ENCODE data around the gene PHACTR4.
"Not testable (repeated sequence)": the region's sequence is repeated elsewhere in the genome, so short reads cannot be mapped to it uniquely, and the experiment has no call there.

PHACTR4 gene

DNA sequence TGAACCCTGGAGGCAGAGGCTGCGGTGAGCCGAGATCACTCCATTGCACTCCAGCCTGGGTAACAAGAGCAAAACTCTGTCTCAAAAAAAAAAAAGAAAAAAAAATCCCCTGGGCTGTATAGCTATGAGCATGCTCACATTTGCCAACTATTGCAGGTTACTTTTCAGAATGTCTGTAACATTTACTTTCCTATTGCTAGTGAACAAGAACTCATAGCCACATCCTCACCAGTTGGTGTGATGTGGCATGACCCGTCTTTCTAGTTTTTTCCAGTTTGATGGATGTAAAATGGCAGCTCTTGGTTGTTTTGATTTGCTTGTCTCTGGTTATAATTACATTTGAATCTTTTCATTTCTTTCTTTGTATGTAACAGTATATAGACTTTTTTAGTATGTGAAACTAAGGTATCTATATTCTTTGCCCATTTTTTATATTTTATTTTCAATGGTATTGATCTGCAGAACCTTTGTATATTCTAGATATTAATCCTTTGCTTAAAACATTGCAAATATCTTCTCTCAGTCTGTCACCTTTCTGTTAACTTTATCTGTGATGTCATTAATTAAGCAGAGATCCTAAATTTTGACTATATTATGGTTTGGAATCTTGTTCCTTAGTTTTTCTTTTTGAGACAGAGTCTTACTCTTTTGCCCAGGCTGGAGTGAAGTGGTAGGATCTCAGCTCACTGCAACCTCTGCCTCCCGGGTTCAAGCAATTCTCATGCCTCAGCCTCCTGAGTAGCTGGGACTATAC lies 29.1 kb upstream of the PHACTR4 start:
- Histone ChIP-seq H3K27ac (ENCODE audit: insufficient read depth, low read depth, low read length, poor library complexity, severe bottlenecking) (no peak overlapping the region), H3K4me3 (ENCODE audit: insufficient read depth, low read depth, low read length) (no peak overlapping the region), H3K27me3 (ENCODE audit: control insufficient read depth, insufficient read depth, low read length, poor library complexity, severe bottlenecking) (no peaks in the 10 kb centered on the region), H3K4me1 (ENCODE audit: control insufficient read depth, insufficient read depth, low read length) (no peaks in the 10 kb centered on the region), H3K9me3 (ENCODE audit: control insufficient read depth, low read length) (no peaks in the 10 kb centered on the region), H3K36me3 (ENCODE audit: control insufficient read depth, insufficient read depth, low read length) (no peaks in the 10 kb centered on the region)
- 88 to 93% methylated on average over 4 of the region's 4 CpGs for WGBS, 2 experiments

DNA sequence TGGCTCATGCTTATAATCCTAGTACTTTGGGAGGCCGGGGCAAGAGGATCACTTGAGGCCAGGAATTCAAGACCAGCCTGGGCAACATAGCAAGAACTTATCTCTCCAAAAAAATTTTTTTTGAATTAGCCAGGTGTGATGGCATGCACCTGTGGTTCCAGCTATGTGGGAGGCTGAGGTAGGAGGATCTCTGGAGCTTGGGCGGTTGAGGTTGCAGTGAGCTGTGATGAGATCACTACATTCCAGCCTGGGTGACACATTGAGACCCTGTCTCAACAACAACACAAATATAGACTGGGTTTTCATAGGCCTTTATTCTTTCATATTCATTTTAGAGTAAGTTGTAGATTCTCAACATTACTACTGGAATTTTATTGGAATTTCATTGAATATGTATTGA lies 27.9 kb upstream of the PHACTR4 start:
- no peaks in the 10 kb centered on the region for H3K27me3 ChIP-seq (ENCODE audit: control insufficient read depth, insufficient read depth, low read length, poor library complexity, severe bottlenecking)
- H3K9me3 ChIP-seq (ENCODE audit: control insufficient read depth, low read length) = no peaks in the 10 kb centered on the region
- H3K4me1 ChIP-seq (ENCODE audit: control insufficient read depth, insufficient read depth, low read length) = no peaks in the 10 kb centered on the region
- 95 to 97% methylated on average over 2 of the region's 2 CpGs for WGBS, 2 experiments
- no peak overlapping the region for H3K27ac ChIP-seq (ENCODE audit: insufficient read depth, low read depth, low read length, poor library complexity, severe bottlenecking)
- H3K4me3 ChIP-seq (ENCODE audit: insufficient read depth, low read depth, low read length) = no peak overlapping the region
- no peaks in the 10 kb centered on the region for H3K36me3 ChIP-seq (ENCODE audit: control insufficient read depth, insufficient read depth, low read length)

DNA sequence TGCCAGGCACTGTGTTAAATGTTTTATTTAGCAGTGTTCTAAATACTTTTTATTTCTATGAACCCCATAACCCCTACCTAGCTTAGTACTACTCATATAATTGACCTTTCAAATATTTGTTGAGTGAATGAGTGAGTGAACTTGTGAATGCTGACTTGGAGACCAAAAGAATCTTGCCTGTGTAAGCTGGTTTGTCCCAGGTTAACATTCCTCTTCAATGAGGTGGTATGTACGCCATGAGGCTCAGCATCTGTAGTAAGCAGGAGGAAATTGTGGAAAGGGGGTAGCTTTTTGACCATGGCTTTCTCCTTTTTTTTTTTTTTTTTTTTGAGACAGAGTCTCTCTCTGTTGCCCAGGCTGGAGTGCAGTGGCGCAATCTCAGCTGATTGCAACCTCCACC lies 26.1 kb upstream of the PHACTR4 start:
- Histone ChIP-seq H3K4me1 (ENCODE audit: control insufficient read depth, insufficient read depth, low read length) (no peaks in the 10 kb centered on the region), H3K4me3 (ENCODE audit: insufficient read depth, low read depth, low read length) (no peak overlapping the region), H3K36me3 (ENCODE audit: control insufficient read depth, insufficient read depth, low read length) (no peaks in the 10 kb centered on the region), H3K9me3 (ENCODE audit: control insufficient read depth, low read length) (no peaks in the 10 kb centered on the region), H3K27ac (ENCODE audit: insufficient read depth, low read depth, low read length, poor library complexity, severe bottlenecking) (no peak overlapping the region), H3K27me3 (ENCODE audit: control insufficient read depth, insufficient read depth, low read length, poor library complexity, severe bottlenecking) (no peaks in the 10 kb centered on the region)
- 94 to 97% methylated on average over 2 of the region's 2 CpGs for WGBS, 2 experiments

DNA sequence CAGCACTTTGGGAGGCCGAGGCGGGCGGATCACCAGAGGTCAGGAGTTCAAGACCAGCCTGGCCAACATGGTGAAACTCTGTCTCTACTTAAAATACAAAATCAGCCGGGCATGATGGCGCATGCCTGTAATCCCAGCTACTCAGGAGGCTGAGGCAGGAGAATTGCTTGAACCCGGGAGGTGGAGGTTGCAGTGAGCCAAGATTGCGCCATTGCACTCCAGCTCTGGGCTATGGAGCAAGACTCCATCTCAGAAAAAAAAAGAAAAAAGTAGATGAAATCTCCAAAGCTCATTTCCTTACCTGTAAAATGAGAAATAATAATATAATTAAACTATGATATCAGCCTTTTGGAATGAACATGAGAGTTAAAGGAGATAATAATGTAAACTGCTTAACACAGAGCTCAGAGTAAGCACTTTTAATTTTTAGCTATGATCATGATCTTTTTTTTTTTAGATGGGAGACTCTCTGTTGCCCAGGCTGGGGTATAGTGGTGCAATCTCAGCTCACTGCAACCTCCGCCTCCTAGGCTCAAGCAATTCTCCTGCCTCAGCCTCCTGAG lies 16.2 kb upstream of the PHACTR4 start:
- H3K27me3 ChIP-seq (ENCODE audit: control insufficient read depth, insufficient read depth, low read length, poor library complexity, severe bottlenecking); H3K9me3 ChIP-seq (ENCODE audit: control insufficient read depth, low read length); H3K36me3 ChIP-seq (ENCODE audit: control insufficient read depth, insufficient read depth, low read length); H3K4me1 ChIP-seq (ENCODE audit: control insufficient read depth, insufficient read depth, low read length); H3K4me3 ChIP-seq (ENCODE audit: insufficient read depth, low read depth, low read length); H3K27ac ChIP-seq (ENCODE audit: insufficient read depth, low read depth, low read length, poor library complexity, severe bottlenecking): not testable (repeated sequence)
- 90 to 95% methylated on average over 8 of the region's 8 CpGs for WGBS, 2 experiments

DNA sequence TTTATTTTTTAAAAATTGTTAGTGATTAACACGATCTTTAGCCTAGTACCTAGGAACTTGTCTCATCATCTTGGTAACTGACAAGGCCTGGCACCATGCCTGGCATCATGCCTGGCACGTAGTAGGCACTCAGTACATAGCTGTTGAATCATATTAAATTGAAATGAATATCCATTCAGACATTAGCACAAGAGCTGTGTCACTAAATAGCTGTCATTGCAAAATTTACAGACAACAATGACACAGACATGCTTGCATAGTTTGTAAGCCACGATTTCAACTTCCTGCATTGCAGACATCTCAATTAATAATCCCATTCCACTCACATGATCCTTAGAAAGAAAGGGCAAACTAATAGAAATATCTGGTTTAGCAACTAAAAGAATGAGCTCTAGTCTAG lies 15.4 kb upstream of the PHACTR4 start:
- Histone ChIP-seq H3K4me3 (ENCODE audit: insufficient read depth, low read depth, low read length) (no peak overlapping the region), H3K9me3 (ENCODE audit: control insufficient read depth, low read length) (no peaks in the 10 kb centered on the region), H3K36me3 (ENCODE audit: control insufficient read depth, insufficient read depth, low read length) (no peaks in the 10 kb centered on the region), H3K4me1 (ENCODE audit: control insufficient read depth, insufficient read depth, low read length) (no peaks in the 10 kb centered on the region), H3K27ac (ENCODE audit: insufficient read depth, low read depth, low read length, poor library complexity, severe bottlenecking) (no peak overlapping the region), H3K27me3 (ENCODE audit: control insufficient read depth, insufficient read depth, low read length, poor library complexity, severe bottlenecking) (no peaks in the 10 kb centered on the region)
- 86 to 88% methylated on average over 3 of the region's 3 CpGs for WGBS, 2 experiments

DNA sequence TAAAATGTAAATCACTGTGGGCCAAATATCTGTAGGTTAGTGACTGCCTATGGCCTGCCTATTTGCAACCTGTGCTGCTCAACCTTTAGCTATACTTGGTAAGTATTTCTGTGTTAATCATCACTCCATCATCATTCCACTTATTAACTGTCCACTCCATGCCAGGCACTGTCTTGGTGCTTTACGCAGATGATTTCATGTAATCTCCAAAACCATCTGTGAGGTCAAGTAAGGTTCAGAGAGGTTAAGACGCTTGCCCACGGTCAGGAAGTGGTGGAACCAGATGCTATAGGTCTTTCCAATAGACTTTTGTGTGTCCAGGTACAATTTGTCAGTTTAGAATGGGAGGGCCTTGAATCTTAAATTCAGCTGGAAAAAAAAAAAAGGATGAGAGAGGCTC lies 10.8 kb upstream of the PHACTR4 start:
- Histone ChIP-seq H3K36me3 (ENCODE audit: control insufficient read depth, insufficient read depth, low read length) (no peaks in the 10 kb centered on the region), H3K27ac (ENCODE audit: insufficient read depth, low read depth, low read length, poor library complexity, severe bottlenecking) (no peak overlapping the region), H3K9me3 (ENCODE audit: control insufficient read depth, low read length) (no peaks in the 10 kb centered on the region), H3K4me3 (ENCODE audit: insufficient read depth, low read depth, low read length) (no peak overlapping the region), H3K4me1 (ENCODE audit: control insufficient read depth, insufficient read depth, low read length) (no peaks in the 10 kb centered on the region), H3K27me3 (ENCODE audit: control insufficient read depth, insufficient read depth, low read length, poor library complexity, severe bottlenecking) (no peaks in the 10 kb centered on the region)
- WGBS, 2 experiments = 94 to 95% methylated on average over 3 of the region's 3 CpGs

DNA sequence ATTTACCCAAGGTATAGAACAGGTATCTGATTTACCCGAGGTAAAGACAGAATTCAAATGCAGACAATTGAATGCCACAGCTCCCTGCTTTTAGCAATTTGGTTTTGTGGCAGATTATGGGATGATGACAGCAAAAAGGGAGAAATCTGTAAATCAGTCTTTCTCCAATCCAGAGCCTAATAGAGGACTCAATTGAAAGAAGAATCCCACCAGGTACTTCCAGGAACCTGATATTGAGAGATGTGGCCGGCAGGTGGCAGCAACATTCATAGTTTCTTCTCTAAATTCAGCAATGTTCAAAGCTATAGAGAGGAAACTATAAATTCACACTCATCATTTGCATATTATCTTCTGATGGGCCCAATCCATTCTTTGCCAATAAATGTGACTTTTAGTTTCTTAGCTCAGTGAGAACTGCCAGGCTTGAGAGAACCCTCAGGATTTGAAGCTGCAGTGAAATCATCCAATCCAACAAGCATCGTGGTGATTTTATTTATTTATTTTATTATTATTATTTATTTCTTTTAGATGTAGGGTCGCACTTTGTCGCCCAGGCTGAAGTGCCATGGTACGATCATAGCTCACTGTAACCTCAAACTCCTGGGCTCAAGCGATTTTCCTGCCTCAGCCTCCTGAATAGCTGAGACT lies 9.8 kb upstream of the PHACTR4 start:
- Histone ChIP-seq H3K4me3 (ENCODE audit: insufficient read depth, low read depth, low read length) (no peak overlapping the region), H3K27ac (ENCODE audit: insufficient read depth, low read depth, low read length, poor library complexity, severe bottlenecking) (no peak overlapping the region), H3K9me3 (ENCODE audit: control insufficient read depth, low read length) (no peaks in the 10 kb centered on the region), H3K27me3 (ENCODE audit: control insufficient read depth, insufficient read depth, low read length, poor library complexity, severe bottlenecking) (no peaks in the 10 kb centered on the region), H3K36me3 (ENCODE audit: control insufficient read depth, insufficient read depth, low read length) (no peaks in the 10 kb centered on the region), H3K4me1 (ENCODE audit: control insufficient read depth, insufficient read depth, low read length) (no peaks in the 10 kb centered on the region)
- WGBS, 2 experiments = 56 to 64% methylated on average over 6 to 7 of the region's 7 CpGs

DNA sequence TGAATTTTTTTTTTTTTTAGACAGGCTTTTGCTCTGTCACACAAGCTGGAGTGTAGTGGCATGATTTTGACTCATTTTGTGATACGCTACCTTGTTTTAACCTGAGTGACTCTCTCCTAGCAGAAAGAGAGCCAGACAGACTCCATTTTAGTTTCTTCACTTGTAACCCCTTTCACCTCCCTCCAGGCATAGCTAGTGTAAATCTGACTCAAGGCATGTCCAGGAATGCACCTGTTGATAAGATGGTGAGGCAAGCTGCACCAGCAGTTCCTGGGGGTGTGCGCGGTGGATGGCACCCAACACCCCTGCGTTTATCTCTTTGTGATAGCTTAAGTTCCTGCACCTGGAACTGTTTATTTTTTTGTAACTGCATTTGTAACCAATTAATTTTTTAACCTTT lies 4.7 kb upstream of the PHACTR4 start:
- H3K9me3 ChIP-seq (ENCODE audit: control insufficient read depth, low read length) = no peaks in the 10 kb centered on the region
- no peak overlapping the region for H3K4me3 ChIP-seq (ENCODE audit: insufficient read depth, low read depth, low read length)
- H3K27me3 ChIP-seq (ENCODE audit: control insufficient read depth, insufficient read depth, low read length, poor library complexity, severe bottlenecking) = no peaks in the 10 kb centered on the region
- no peaks in the 10 kb centered on the region for H3K4me1 ChIP-seq (ENCODE audit: control insufficient read depth, insufficient read depth, low read length)
- no peaks in the 10 kb centered on the region for H3K36me3 ChIP-seq (ENCODE audit: control insufficient read depth, insufficient read depth, low read length)
- H3K27ac ChIP-seq (ENCODE audit: insufficient read depth, low read depth, low read length, poor library complexity, severe bottlenecking) = no peak overlapping the region
- 81 to 90% methylated on average over 4 of the region's 4 CpGs for WGBS, 2 experiments

DNA sequence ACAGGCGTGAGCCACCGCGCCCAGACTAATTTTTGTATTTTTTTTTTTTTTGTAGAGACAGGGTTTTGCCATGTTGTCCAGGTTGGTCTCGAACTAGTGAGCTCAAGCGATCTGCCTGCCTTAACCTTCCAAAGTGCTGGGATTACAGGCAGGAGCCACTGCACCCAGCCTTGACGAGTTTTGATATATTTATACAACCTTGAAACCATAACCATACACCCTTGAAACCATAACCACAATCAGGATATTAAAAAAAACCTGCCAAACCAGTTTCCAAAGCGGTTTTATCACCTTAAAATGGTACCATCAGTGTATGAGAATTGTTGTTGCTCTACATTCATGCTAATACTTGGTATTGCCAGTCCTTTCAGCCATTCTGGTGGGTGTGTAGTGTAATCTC lies 3.7 kb upstream of the PHACTR4 start:
- WGBS, 2 experiments = 87 to 94% methylated on average over 7 of the region's 7 CpGs
- no peaks in the 10 kb centered on the region for H3K27me3 ChIP-seq (ENCODE audit: control insufficient read depth, insufficient read depth, low read length, poor library complexity, severe bottlenecking)
- H3K4me1 ChIP-seq (ENCODE audit: control insufficient read depth, insufficient read depth, low read length) = no peaks in the 10 kb centered on the region

DNA sequence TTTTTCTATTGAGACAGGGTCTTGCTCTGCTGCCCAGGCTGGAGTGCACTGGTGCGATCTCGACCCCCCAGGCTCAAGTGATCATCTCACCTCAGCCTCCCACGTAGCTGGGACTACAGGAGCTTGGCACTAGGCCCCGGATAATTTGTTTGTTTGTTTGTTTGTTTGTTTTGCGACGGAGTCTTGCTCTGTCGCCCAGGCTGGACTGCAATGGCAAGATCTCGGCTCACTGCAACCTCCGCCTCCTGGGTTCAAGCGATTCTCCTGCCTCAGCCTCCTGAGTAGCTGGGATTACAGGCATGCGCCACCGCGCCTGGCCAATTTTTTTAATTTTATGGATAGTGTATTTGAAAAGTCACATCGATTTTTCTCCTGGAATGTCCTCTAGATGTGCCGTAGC lies 932 bp upstream of the PHACTR4 start:
- not testable (repeated sequence) for H3K4me1 ChIP-seq (ENCODE audit: control insufficient read depth, insufficient read depth, low read length); H3K27ac ChIP-seq (ENCODE audit: insufficient read depth, low read depth, low read length, poor library complexity, severe bottlenecking); H3K9me3 ChIP-seq (ENCODE audit: control insufficient read depth, low read length); H3K27me3 ChIP-seq (ENCODE audit: control insufficient read depth, insufficient read depth, low read length, poor library complexity, severe bottlenecking); H3K4me3 ChIP-seq (ENCODE audit: insufficient read depth, low read depth, low read length); H3K36me3 ChIP-seq (ENCODE audit: control insufficient read depth, insufficient read depth, low read length)
- WGBS, 2 experiments = 92 to 95% methylated on average over 15 of the region's 15 CpGs

More for the DNA sequence above, 3.7 kb upstream of the PHACTR4 start:
- Histone ChIP-seq H3K27ac (ENCODE audit: insufficient read depth, low read depth, low read length, poor library complexity, severe bottlenecking) (no peak overlapping the region), H3K4me3 (ENCODE audit: insufficient read depth, low read depth, low read length) (no peak overlapping the region), H3K36me3 (ENCODE audit: control insufficient read depth, insufficient read depth, low read length) (no peaks in the 10 kb centered on the region), H3K9me3 (ENCODE audit: control insufficient read depth, low read length) (no peaks in the 10 kb centered on the region)

Data from ectodermal cell (in vitro differentiated cells).